CD4-positive, alpha-beta T cell (primary cell): ENCODE results near the gene ZNF282. TPM values are rescaled to one million over a fixed set of nuclear protein-coding genes. Genes with fewer than 3 reads are reported as not detected.

ENCODE experiments used
- ATAC-seq: fragments of 200-7000 bp; cut with Tn5 transposase; one replicate; pipeline ENCODE4 v1.10.0; 2022; ENCODE audit warnings: mild to moderate bottlenecking; ENCODE audit not compliant: poor library complexity
- CTCF ChIA-PET: fragments of 350-600 bp; sonication (Branson Sonifier 250); formaldehyde crosslinking; loops from one replicate; lab custom pipeline; 2021; ENCODE audit warnings: antibody characterized with exemption, inconsistent platforms; lab: Charles Lee
- POLR2A ChIA-PET: fragments of 350-600 bp; sonication (Branson Sonifier 250); formaldehyde crosslinking; loops from one replicate; lab custom pipeline; 2021; ENCODE audit warnings: antibody characterized with exemption, inconsistent platforms; lab: Charles Lee
- DNase-seq, 14 experiments: peaks; one replicate each; pipeline ENCODE4 v3.0.0-alpha.2; 2013 to 2020; ENCODE audit warnings: mixed read lengths in 2 of 14
- H3K27ac ChIP-seq, 2 donors: one replicate each; pipeline versions ENCODE4 v1.5.1 to v1.7.0; 2013; ENCODE audit warnings: low read length in 2 of 2, low read depth in 1 of 2, mild to moderate bottlenecking in 1 of 2
- H3K27me3 ChIP-seq, 2 experiments: 1 replicate in 1 of 2; 2 replicates in 1 of 2; pipeline versions ENCODE4 v1.6.1 to v1.7.0; 2013; ENCODE audit warnings: low read length in 2 of 2, control low read depth in 1 of 2, mild to moderate bottlenecking in 1 of 2, moderate library complexity in 1 of 2; ENCODE audit not compliant: insufficient read depth in 2 of 2, control insufficient read depth in 1 of 2
- H3K36me3 ChIP-seq: one replicate; pipeline ENCODE4 v1.6.1; 2013; ENCODE audit warnings: low read length, control low read depth; ENCODE audit not compliant: insufficient read depth
- H3K4me1 ChIP-seq: one replicate; pipeline ENCODE4 v1.6.1; 2013; ENCODE audit warnings: low read length, control low read depth; ENCODE audit not compliant: insufficient read depth
- H3K4me3 ChIP-seq: one replicate; pipeline ENCODE4 v1.5.1; 2013; ENCODE audit warnings: mild to moderate bottlenecking, low read length, moderate library complexity
- H3K9me3 ChIP-seq, 2 experiments: 1 replicate in 1 of 2; 2 replicates in 1 of 2; pipeline versions ENCODE4 v1.6.1 to v1.7.0; 2013; ENCODE audit warnings: low read length in 2 of 2, mild to moderate bottlenecking in 2 of 2, control low read depth in 1 of 2, moderate library complexity in 1 of 2; ENCODE audit not compliant: control insufficient read depth in 1 of 2, insufficient read depth in 1 of 2
- H3K27ac Mint-ChIP-seq: one replicate; pipeline ENCODE4 v1.8.0; 2020; ENCODE audit warnings: mixed read lengths
- H3K27me3 Mint-ChIP-seq: one replicate; pipeline ENCODE4 v1.8.0; 2021; ENCODE audit warnings: mixed read lengths
- H3K36me3 Mint-ChIP-seq: one replicate; pipeline ENCODE4 v1.8.0; 2021; ENCODE audit warnings: low read depth, mixed read lengths
- H3K4me1 Mint-ChIP-seq: one replicate; pipeline ENCODE4 v1.8.0; 2021; ENCODE audit warnings: low read depth, mixed read lengths
- H3K4me3 Mint-ChIP-seq: one replicate; pipeline ENCODE4 v1.8.0; 2020; ENCODE audit warnings: mild to moderate bottlenecking, mixed read lengths
- H3K9me3 Mint-ChIP-seq: one replicate; pipeline ENCODE4 v1.8.0; 2020; ENCODE audit warnings: mixed read lengths
- intact Hi-C, 2 experiments: fragments of 100-400 bp; cut with DNase I in 1 of 2; cut with micrococcal nuclease in 1 of 2; formaldehyde crosslinking; loops; one replicate each; pipeline versions ENCODE4 v1.15.1 to v1.9.0; 2023 to 2025; cut with DNase I, micrococcal nuclease
- total RNA-seq, 174 experiments: library from RNA in 2 of 174; stranded (reverse) in 2 of 174; gene quantifications; one replicate each; pipeline ENCODE4 v1.2.3 and lab custom pipeline; 2021 to 2026
- TF ChIP-seq, protein P1 (sequence below): fragments of 200-600 bp; IDR thresholded peaks from one replicate; pipeline ENCODE4 v1.8.0; 2022; ENCODE audit warnings: antibody characterized with exemption, mild to moderate bottlenecking

The ZNF282 gene
- total RNA-seq, 2 experiments from 2014 or later = 13.3 to 15.6 TPM

DNA sequence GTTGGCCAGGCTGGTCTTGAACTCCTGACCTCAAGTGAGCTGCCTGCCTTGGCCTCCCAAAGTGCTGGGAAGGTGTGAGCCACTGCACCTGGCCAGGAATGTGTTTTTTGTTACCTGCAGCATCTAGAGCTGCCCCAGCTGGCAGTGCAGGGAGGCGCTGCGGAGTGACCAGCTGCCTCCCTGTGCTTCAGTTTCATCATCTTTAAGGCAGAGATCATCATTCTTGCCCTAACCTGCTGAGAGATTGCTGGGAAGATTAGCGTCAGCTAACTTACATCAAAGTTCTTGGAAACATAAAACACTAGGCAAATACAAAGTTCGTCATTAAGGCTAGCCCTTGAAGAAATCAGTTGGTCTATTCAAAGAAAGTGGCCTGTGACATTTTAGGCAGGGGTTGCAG lies 2.3 kb downstream of the ZNF282 start:
- DNase-seq (no peak), ATAC-seq (no peak)
- H3K4me3 Mint-ChIP-seq = peak overlapping the region; percentile 96
- Histone ChIP-seq H3K27ac (no peak overlapping the region), H3K9me3 (no peaks in the 10 kb centered on the region), H3K36me3 (peaks cover 36% of the 10 kb centered on the region), H3K4me3 (no peak overlapping the region), H3K4me1 (peaks cover 21% of the 10 kb centered on the region), H3K27me3 (no peaks in the 10 kb centered on the region)
- intact Hi-C loops = loop anchor here in 1 of 2 experiments (5.0 kb wide), 2 partner anchors 40 to 300 kb away; partner anchors contain the start of genes ZNF212 and ZNF746
- CTCF ChIA-PET = interaction anchor here (1.1 kb wide), 1 partner anchor 50 kb away, joined by 3 read pairs; the partner anchor contains the start of gene ZNF398
- H3K27me3 Mint-ChIP-seq = no peaks in the 10 kb centered on the region
- peaks cover 53% of the 10 kb centered on the region for H3K36me3 Mint-ChIP-seq
- TF ChIP-seq, protein P1, sequence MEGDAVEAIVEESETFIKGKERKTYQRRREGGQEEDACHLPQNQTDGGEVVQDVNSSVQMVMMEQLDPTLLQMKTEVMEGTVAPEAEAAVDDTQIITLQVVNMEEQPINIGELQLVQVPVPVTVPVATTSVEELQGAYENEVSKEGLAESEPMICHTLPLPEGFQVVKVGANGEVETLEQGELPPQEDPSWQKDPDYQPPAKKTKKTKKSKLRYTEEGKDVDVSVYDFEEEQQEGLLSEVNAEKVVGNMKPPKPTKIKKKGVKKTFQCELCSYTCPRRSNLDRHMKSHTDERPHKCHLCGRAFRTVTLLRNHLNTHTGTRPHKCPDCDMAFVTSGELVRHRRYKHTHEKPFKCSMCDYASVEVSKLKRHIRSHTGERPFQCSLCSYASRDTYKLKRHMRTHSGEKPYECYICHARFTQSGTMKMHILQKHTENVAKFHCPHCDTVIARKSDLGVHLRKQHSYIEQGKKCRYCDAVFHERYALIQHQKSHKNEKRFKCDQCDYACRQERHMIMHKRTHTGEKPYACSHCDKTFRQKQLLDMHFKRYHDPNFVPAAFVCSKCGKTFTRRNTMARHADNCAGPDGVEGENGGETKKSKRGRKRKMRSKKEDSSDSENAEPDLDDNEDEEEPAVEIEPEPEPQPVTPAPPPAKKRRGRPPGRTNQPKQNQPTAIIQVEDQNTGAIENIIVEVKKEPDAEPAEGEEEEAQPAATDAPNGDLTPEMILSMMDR = no peak
- no peaks in the 10 kb centered on the region for H3K9me3 Mint-ChIP-seq
- peaks cover 35% of the 10 kb centered on the region for H3K4me1 Mint-ChIP-seq
- POLR2A ChIA-PET = no interaction called here
- no peak overlapping the region for H3K27ac Mint-ChIP-seq

DNA sequence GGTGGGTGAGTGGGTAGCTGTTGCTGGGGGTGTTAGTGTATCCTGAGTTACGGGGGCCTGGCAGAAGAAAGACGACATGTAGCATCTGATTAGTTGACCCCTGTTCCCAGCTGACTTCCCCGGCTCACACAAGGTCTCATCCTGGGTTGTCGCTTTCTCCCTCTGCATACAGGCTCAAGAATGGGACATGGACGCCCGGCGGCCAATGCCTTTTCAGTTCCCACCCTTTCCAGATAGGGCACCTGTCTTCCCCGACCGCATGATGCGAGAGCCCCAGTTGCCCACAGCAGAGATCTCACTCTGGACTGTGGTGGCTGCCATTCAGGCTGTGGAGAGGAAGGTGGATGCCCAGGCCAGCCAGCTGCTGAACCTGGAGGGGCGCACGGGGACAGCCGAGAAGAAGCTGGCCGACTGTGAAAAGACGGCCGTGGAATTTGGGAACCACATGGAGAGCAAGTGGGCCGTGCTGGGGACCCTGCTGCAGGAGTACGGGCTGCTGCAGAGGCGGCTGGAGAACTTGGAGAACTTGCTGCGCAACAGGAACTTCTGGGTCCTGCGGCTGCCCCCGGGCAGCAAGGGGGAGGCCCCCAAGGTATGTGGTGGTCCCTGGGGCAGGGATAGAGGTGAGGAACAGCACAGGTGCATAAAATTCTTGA lies 2.9 kb downstream of the ZNF282 start:
- Mint-ChIP-seq H3K4me1 (peaks cover 35% of the 10 kb centered on the region), H3K27me3 (no peaks in the 10 kb centered on the region), H3K36me3 (peaks cover 60% of the 10 kb centered on the region), H3K27ac (no peak overlapping the region), H3K9me3 (no peaks in the 10 kb centered on the region), H3K4me3 (peak overlapping the region; percentile 65)
- Histone ChIP-seq H3K27me3 (no peaks in the 10 kb centered on the region), H3K4me1 (peaks cover 25% of the 10 kb centered on the region), H3K27ac (no peak overlapping the region), H3K4me3 (no peak overlapping the region), H3K36me3 (peaks cover 42% of the 10 kb centered on the region), H3K9me3 (no peaks in the 10 kb centered on the region)
- ChIA-PET POLR2A (no interaction called here), CTCF (no interaction called here)
- intact Hi-C loops = loop anchor here in 1 of 2 experiments (5.0 kb wide), 2 partner anchors 39 to 299 kb away; partner anchors contain the start of genes ZNF212 and ZNF746
- TF ChIP-seq, protein P1 = no peak
- DNase-seq (no peak), ATAC-seq (no peak)

DNA sequence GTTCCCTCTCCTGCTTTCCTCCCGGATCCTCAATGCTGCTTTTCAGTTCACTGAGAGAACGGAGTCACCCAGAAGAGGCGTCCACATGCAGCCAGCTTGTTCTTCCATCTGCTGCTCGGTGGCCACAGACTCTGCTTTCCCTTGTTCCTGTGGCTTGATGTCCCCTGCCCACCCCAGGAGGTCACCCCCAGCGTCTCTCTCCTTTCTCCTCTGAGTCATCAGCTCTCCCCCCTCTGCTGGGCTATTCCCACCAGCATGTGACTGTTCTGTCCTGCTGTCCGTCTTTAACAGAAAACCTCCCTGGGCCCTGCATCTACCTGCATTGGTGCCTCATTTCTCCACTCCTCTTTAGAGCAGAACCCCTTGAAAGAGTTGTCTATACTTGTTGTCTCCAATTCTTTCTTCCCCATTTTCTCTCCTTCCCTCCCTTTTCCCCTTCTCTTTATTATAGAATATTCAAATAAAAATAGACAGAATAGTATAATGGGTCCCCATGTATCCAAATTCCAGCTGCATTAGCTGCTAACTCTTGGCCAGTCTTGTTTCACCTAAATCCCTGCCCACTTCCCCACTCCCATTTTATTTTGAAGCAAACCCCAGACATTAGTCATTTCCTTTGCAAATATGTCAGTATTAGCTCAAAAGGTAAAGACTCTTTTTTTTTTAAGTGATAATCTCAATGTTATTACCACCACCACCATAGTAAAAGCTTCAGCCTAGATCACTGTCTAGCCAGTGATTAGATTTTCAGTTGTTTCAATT lies 4.1 kb downstream of the ZNF282 start:
- Mint-ChIP-seq H3K9me3 (no peaks in the 10 kb centered on the region), H3K36me3 (peaks cover 71% of the 10 kb centered on the region), H3K4me1 (peaks cover 35% of the 10 kb centered on the region), H3K27me3 (no peaks in the 10 kb centered on the region), H3K4me3 (peak overlapping the region; percentile 65), H3K27ac (peak overlapping the region; percentile 14)
- no peak for DNase-seq
- no peak overlapping the region for H3K27ac ChIP-seq
- H3K36me3 ChIP-seq = peaks cover 52% of the 10 kb centered on the region
- CTCF ChIA-PET = no interaction called here
- POLR2A ChIA-PET = no interaction called here
- H3K4me1 ChIP-seq = peaks cover 25% of the 10 kb centered on the region
- H3K27me3 ChIP-seq = no peaks in the 10 kb centered on the region
- ATAC-seq = no peak
- intact Hi-C loops = loop anchor here in 1 of 2 experiments (5.0 kb wide), 2 partner anchors 38 to 298 kb away; partner anchors contain the start of genes ZNF212 and ZNF746
- no peaks in the 10 kb centered on the region for H3K9me3 ChIP-seq
- no peak overlapping the region for H3K4me3 ChIP-seq
- TF ChIP-seq, protein P1 = no peak
